K562 (cell line): ENCODE measurements around the gene CRAMP1. TPM values are rescaled to one million over a fixed set of nuclear protein-coding genes. Genes with fewer than 3 reads are reported as not detected.

Source experiments
- ARID4B ChIP-seq: sonication (generic); formaldehyde crosslinking; IDR thresholded peaks from 2 replicates; pipeline ENCODE4 v1.8.0; 2022; ENCODE audit warnings: mild to moderate bottlenecking, missing genetic modification reagents
- CBFA2T2 ChIP-seq: fragments of 450-650 bp; conservative IDR thresholded peaks from 2 replicates; pipeline ENCODE4 v1.6.1; 2017; ENCODE audit warnings: mild to moderate bottlenecking
- CBX3 ChIP-seq, 2 experiments: IDR thresholded peaks; 1 replicate in 1 of 2; 2 replicates in 1 of 2; pipeline ENCODE4 v1.6.1; 2012; ENCODE audit warnings: inconsistent platforms in 2 of 2, low read length in 2 of 2, borderline replicate concordance in 1 of 2, control low read depth in 1 of 2
- E2F6 ChIP-seq, 2 experiments: IDR thresholded peaks; 2 replicates each; pipeline ENCODE4 v1.6.1; 2011; ENCODE audit warnings: borderline replicate concordance in 1 of 2, control low read depth in 1 of 2, low read depth in 1 of 2, low read length in 1 of 2, mild to moderate bottlenecking in 1 of 2, mixed read lengths in 1 of 2, moderate library complexity in 1 of 2; ENCODE audit not compliant: insufficient read depth in 1 of 2, insufficient read length in 1 of 2, poor library complexity in 1 of 2, severe bottlenecking in 1 of 2; ENCODE audit errors: extremely low read depth in 1 of 2
- GATA2 ChIP-seq: sonication (generic); formaldehyde crosslinking; IDR thresholded peaks from 2 replicates; pipeline ENCODE4 v1.4.0; 2020; ENCODE audit warnings: mild to moderate bottlenecking, missing genetic modification reagents
- IFI16 ChIP-seq: fragments of 250-450 bp; sonication (Bioruptor Pico); IDR thresholded peaks from 2 replicates; pipeline ENCODE4 v2.1.2; 2022; ENCODE audit warnings: mild to moderate bottlenecking, inconsistent platforms
- LARP7 ChIP-seq: fragments of 450-650 bp; IDR thresholded peaks from 2 replicates; pipeline ENCODE4 v1.6.1; 2016
- NUFIP1 ChIP-seq: fragments of 450-650 bp; IDR thresholded peaks from 2 replicates; pipeline ENCODE4 v1.6.1; 2018; ENCODE audit not compliant: partially characterized antibody
- PHB2 ChIP-seq: fragments of 450-650 bp; IDR thresholded peaks from 2 replicates; pipeline ENCODE4 v1.6.1; 2017; ENCODE audit warnings: low read depth
- SMAD1 ChIP-seq: fragments of 150-350 bp; IDR thresholded peaks from 2 replicates; pipeline ENCODE4 v1.6.1; 2014; ENCODE audit warnings: low read length, low read depth; ENCODE audit not compliant: partially characterized antibody
- U2AF2 ChIP-seq: fragments of 200-400 bp; formaldehyde crosslinking; optimal IDR thresholded peaks from 2 replicates; pipeline ENCODE3; 2017; ENCODE audit warnings: low read depth, mild to moderate bottlenecking, low read length
- ZSCAN29 ChIP-seq: fragments of 450-650 bp; IDR thresholded peaks from 2 replicates; pipeline ENCODE4 v1.6.1; 2017
- polyA plus RNA-seq, 8 experiments: library from polyadenylated mRNA; depleted of rRNA in 4 of 8; stranded (reverse) in 5 of 8; unstranded in 3 of 8; fragments of >200 nt; fragmentation: Nextera tagmentation in 2 of 8; fragmentation: Illumina TruSeq in 1 of 8; extraction: Ambion mirVana in 2 of 8; extraction: Trizol in 1 of 8; gene quantifications; 2 replicates each; pipeline versions ENCODE4 v1.2.1 to v1.2.3, GENCODE V29; 2011 to 2014; ENCODE audit warnings: inconsistent platforms in 1 of 8, missing spikeins in 1 of 8
- total RNA-seq, 7 experiments: library from RNA; depleted of rRNA in 6 of 7; stranded (reverse); fragments of >200 nt in 6 of 7; fragmentation: Illumina TruSeq in 2 of 7; extraction: Trizol in 2 of 7; gene quantifications; 2 replicates each; pipeline versions ENCODE4 v1.2.1 to v1.2.3, GENCODE V29; 2011 to 2021; ENCODE audit warnings: low replicate concordance in 1 of 7
- TF ChIP-seq, protein P1 (sequence below): fragments of 250-450 bp; sonication (Bioruptor Pico); IDR thresholded peaks from 2 replicates; pipeline ENCODE4 v1.5.0; 2021; ENCODE audit warnings: mild to moderate bottlenecking, moderate library complexity
- TF ChIP-seq, protein P2 (sequence below), 2 experiments: fragments of 450-650 bp; conservative IDR thresholded peaks; 2 replicates each; pipeline ENCODE4 v1.6.1; 2017; ENCODE audit warnings: mild to moderate bottlenecking in 2 of 2, moderate library complexity in 2 of 2
- TF ChIP-seq, protein P3 (sequence below): fragments of 450-650 bp; formaldehyde crosslinking; IDR thresholded peaks from 2 replicates; pipeline ENCODE4 v1.4.0; 2022; ENCODE audit warnings: missing genetic modification characterization
- TF ChIP-seq, protein P4 (sequence below): fragments of 250-450 bp; sonication (Bioruptor Pico); IDR thresholded peaks from 2 replicates; pipeline ENCODE4 v1.8.0; 2022; ENCODE audit warnings: moderate library complexity, mild to moderate bottlenecking, inconsistent platforms

CRAMP1 gene
- total and polyA plus RNA-seq, 9 of the 15 experiments (the other 6 are each of a cell fraction or from before 2014, with no cell fraction given): 0.52 to 20.8 (median 7.5) TPM

GRCh38 chr16:1708768-1709180 is 96.6 kb downstream of the CRAMP1 start (continued):
- TF ChIP-seq, protein P1, sequence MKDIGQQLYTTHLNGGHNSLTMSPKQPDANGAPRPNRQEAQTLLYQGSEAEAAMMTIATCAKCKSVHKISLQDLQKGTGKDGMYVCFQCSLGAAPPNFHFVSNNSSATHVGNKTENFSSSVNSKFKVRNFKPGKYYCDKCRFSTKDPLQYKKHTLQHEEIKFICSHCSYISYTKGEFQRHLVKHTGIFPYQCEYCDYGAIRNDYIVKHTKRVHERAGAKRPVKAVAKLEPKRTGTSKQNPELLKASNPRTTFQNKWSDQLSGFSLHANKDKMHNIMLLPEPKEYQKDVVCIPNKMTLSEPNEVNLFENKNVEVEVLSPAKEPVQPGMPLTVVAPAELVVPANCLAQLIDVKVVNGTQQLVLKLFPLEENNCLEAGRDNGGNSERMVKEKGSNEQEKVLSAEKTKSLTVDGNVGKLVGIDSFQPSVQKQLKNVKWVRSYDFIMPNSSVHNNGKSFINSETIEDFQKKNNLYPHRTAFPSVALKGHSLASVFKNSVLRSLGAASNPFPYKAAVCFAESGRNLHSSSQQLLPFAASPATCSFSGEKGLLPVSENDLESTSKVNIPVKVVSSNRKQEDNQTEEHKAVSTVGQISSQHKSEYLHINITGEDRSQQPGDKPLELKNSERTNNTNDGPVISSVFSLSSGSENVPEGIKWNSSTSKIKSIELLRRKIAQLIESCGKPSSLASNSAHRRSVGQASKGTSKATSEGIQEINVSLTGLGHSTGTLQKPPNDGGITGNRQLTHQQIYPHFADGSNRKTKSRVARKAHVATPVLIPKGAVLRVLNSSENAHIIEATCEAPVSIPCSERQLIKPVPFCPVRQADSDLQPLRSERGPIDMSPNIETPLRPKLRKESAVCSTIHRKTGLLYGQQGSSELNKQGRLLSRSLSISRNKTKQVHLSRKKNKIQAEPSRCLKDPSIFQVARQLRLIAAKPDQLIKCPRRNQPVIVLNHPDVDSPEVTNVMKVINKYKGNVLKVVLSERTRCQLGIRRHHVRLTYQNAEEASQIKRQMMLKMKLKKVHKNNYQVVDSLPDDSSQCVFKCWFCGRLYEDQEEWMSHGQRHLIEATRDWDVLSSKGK (CRISPR knock-in tag): no peak
- TF ChIP-seq ZSCAN29 (no peak), CBX3 (IDR thresholded peaks at IDR 0.05; ENCODE audit: borderline replicate concordance in 1 of 2, low read length in 2 of 2) (no peak), U2AF2 (no peak), ARID4B (no peak; the same call in 1 of the 2 replicates), SMAD1 (no peak), IFI16 (CRISPR knock-in tag) (no peak), PHB2 (no peak), E2F6 (IDR thresholded peaks at IDR 0.05; ENCODE audit: borderline replicate concordance in 1 of 2, extremely low read depth in 1 of 2, insufficient read depth in 1 of 2, insufficient read length in 1 of 2, low read depth in 1 of 2, low read length in 1 of 2, poor library complexity in 1 of 2, severe bottlenecking in 1 of 2) (peak; percentile 2 to 14), GATA2 (CRISPR knock-in tag) (0 out of 2 replicates have a peak, but pooled peaks have one; percentile 20), CBFA2T2 (no peak), LARP7 (no peak), NUFIP1 (no peak)
- TF ChIP-seq, protein P2, sequence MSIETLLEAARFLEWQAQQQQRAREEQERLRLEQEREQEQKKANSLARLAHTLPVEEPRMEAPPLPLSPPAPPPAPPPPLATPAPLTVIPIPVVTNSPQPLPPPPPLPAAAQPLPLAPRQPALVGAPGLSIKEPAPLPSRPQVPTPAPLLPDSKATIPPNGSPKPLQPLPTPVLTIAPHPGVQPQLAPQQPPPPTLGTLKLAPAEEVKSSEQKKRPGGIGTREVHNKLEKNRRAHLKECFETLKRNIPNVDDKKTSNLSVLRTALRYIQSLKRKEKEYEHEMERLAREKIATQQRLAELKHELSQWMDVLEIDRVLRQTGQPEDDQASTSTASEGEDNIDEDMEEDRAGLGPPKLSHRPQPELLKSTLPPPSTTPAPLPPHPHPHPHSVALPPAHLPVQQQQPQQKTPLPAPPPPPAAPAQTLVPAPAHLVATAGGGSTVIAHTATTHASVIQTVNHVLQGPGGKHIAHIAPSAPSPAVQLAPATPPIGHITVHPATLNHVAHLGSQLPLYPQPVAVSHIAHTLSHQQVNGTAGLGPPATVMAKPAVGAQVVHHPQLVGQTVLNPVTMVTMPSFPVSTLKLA (conservative IDR thresholded peaks at IDR 0.05): peak; percentile 61 to 80; a peak in 3 of 4 replicates
- TF ChIP-seq, protein P3, sequence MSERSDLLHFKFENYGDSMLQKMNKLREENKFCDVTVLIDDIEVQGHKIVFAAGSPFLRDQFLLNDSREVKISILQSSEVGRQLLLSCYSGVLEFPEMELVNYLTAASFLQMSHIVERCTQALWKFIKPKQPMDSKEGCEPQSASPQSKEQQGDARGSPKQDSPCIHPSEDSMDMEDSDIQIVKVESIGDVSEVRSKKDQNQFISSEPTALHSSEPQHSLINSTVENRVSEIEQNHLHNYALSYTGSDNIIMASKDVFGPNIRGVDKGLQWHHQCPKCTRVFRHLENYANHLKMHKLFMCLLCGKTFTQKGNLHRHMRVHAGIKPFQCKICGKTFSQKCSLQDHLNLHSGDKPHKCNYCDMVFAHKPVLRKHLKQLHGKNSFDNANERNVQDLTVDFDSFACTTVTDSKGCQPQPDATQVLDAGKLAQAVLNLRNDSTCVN: no peak
- TF ChIP-seq, protein P4, sequence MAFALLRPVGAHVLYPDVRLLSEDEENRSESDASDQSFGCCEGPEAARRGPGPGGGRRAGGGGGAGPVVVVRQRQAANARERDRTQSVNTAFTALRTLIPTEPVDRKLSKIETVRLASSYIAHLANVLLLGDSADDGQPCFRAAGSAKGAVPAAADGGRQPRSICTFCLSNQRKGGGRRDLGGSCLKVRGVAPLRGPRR (CRISPR knock-in tag): no peak
